HL-60 (cell line): ENCODE measurements around the gene BCAN.

Experiments
- DNase-seq, 2 experiments: peaks; one replicate each; pipeline ENCODE4 v3.0.0-alpha.2; 2010 to 2020; ENCODE audit warnings: low read depth in 1 of 2, low spot score in 1 of 2
- H3K27ac ChIP-seq: fragments of 250-450 bp; sonication (Bioruptor Pico); replicated peaks from 2 replicates; pipeline ENCODE4 v1.5.1; 2020; ENCODE audit warnings: mild to moderate bottlenecking, moderate library complexity
- H3K27me3 ChIP-seq: fragments of 250-450 bp; sonication (Bioruptor Pico); 2 replicates; pipeline ENCODE4 v1.5.1; 2021; ENCODE audit warnings: mild to moderate bottlenecking, moderate library complexity; ENCODE audit not compliant: insufficient read depth, poor library complexity, severe bottlenecking
- H3K4me3 ChIP-seq: replicated peaks from 2 replicates; pipeline ENCODE4 v1.5.1; 2011; ENCODE audit warnings: mild to moderate bottlenecking, control low read depth, low read length; ENCODE audit not compliant: insufficient read depth
- GABPA ChIP-seq: IDR thresholded peaks from 2 replicates; pipeline ENCODE4 v1.6.1; 2012; ENCODE audit warnings: low read depth
- POLR2AphosphoS5 ChIP-seq: IDR thresholded peaks from 2 replicates; pipeline ENCODE4 v1.6.1; 2012; ENCODE audit warnings: low read depth
- SPI1 ChIP-seq: IDR thresholded peaks from 2 replicates; pipeline ENCODE4 v1.6.1; 2012; ENCODE audit warnings: low read depth, mild to moderate bottlenecking, borderline replicate concordance
- TF ChIP-seq, protein P1 (sequence below): IDR thresholded peaks from 2 replicates; pipeline ENCODE4 v1.6.1; 2012; ENCODE audit warnings: low read depth; ENCODE audit not compliant: insufficient replicate concordance
- TF ChIP-seq, protein P2 (sequence below): IDR thresholded peaks from one replicate; pipeline ENCODE4 v1.5.1; 2011; ENCODE audit warnings: low read length, control low read depth, inconsistent platforms; ENCODE audit not compliant: insufficient read depth

BCAN gene

DNA sequence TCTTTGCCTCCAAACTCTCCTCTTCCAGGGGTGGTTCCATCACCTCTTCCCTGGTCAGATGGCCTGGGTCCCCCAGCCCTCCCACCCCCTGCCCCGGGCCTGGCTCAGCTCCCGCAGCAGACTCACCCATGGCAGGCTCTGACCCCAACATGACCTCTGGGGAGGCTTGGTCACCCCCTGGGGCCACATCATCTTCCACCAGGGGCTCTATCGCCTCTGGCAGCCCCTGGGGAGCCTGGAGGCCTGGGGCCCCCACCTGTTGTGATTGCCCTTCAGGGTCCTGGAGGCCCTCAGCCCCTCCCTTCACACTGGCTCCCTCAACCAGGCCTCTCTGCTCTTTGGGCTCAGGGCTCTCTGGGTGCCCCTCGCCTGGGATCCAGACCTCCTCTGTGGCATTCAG is 28.9 kb downstream of the BCAN start:
- DNase-seq = no peak
- H3K27ac ChIP-seq = no peak overlapping the region
- no peak for TF ChIP-seq GABPA
- TF ChIP-seq, protein P1, sequence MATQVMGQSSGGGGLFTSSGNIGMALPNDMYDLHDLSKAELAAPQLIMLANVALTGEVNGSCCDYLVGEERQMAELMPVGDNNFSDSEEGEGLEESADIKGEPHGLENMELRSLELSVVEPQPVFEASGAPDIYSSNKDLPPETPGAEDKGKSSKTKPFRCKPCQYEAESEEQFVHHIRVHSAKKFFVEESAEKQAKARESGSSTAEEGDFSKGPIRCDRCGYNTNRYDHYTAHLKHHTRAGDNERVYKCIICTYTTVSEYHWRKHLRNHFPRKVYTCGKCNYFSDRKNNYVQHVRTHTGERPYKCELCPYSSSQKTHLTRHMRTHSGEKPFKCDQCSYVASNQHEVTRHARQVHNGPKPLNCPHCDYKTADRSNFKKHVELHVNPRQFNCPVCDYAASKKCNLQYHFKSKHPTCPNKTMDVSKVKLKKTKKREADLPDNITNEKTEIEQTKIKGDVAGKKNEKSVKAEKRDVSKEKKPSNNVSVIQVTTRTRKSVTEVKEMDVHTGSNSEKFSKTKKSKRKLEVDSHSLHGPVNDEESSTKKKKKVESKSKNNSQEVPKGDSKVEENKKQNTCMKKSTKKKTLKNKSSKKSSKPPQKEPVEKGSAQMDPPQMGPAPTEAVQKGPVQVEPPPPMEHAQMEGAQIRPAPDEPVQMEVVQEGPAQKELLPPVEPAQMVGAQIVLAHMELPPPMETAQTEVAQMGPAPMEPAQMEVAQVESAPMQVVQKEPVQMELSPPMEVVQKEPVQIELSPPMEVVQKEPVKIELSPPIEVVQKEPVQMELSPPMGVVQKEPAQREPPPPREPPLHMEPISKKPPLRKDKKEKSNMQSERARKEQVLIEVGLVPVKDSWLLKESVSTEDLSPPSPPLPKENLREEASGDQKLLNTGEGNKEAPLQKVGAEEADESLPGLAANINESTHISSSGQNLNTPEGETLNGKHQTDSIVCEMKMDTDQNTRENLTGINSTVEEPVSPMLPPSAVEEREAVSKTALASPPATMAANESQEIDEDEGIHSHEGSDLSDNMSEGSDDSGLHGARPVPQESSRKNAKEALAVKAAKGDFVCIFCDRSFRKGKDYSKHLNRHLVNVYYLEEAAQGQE = no peak
- TF ChIP-seq SPI1 = no peak
- TF ChIP-seq, protein P2, sequence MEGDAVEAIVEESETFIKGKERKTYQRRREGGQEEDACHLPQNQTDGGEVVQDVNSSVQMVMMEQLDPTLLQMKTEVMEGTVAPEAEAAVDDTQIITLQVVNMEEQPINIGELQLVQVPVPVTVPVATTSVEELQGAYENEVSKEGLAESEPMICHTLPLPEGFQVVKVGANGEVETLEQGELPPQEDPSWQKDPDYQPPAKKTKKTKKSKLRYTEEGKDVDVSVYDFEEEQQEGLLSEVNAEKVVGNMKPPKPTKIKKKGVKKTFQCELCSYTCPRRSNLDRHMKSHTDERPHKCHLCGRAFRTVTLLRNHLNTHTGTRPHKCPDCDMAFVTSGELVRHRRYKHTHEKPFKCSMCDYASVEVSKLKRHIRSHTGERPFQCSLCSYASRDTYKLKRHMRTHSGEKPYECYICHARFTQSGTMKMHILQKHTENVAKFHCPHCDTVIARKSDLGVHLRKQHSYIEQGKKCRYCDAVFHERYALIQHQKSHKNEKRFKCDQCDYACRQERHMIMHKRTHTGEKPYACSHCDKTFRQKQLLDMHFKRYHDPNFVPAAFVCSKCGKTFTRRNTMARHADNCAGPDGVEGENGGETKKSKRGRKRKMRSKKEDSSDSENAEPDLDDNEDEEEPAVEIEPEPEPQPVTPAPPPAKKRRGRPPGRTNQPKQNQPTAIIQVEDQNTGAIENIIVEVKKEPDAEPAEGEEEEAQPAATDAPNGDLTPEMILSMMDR = no peak
- TF ChIP-seq POLR2AphosphoS5 = no peak
- H3K4me3 ChIP-seq = no peak overlapping the region
- peaks cover 44% of the 10 kb centered on the region for H3K27me3 ChIP-seq

DNA sequence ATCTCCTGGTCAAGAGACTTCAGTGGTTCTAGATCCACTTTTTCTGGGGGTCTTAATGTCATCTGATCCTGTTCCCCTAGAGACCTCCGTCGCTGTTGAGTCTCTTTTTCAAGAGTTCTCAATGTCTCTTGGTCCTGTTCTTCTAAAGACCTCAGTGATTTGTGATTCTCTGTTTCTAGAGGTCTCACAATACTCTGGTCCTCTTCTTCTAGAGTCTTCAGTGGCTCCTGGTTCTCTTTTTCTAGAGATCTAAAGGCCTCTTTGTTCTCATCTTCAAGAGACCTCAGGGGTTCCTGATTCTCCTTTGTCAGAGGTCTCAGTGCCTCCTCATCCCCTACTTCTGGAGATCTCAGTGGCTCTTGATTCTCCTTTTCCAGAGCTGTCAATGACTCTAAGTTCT is 29.9 kb downstream of the BCAN start:
- TF ChIP-seq, protein P2 = no peak
- TF ChIP-seq SPI1 (no peak), POLR2AphosphoS5 (no peak), GABPA (no peak)
- TF ChIP-seq, protein P1 = no peak
- no peak for DNase-seq
- Histone ChIP-seq H3K27ac (no peak overlapping the region), H3K4me3 (no peak overlapping the region), H3K27me3 (peaks cover 51% of the 10 kb centered on the region)

DNA sequence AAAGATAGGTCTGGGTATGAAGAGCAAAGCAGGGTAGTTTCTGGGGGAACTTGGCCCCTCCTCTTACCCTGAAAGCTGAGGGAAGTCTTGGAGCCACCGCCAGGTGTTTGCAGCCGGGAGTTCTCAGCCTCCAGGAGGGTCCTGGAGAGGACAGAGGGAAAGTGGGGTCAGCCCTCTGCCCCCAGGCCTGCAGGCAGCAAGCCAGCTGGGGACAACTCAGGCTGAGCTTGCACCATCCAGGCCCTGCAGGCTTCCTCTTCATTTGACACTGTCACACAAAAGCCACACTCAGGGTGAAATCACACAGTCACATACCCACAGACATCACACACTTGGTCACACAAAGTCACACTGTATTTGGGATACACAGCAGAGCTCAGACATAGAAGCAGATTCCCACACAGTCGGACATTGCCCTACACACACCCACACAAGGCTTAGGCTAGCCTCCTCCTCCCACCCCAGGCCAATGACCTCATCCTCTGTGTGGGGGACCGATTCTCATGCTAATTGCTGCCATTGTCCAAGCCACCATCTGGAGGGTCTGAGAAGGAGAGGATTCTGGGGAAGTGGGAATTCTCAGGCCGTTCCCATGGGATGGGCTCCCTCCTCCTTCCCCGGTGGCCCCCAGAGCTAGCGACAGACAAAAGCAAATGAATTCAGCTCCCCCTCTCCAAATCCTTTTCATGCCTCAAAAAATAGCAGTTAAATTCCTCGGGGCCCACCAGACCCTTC is 31.6 kb downstream of the BCAN start:
- no peak overlapping the region for H3K27ac ChIP-seq
- H3K4me3 ChIP-seq = no peak overlapping the region
- TF ChIP-seq, protein P1 = no peak
- TF ChIP-seq, protein P2 = no peak
- TF ChIP-seq SPI1 (no peak), POLR2AphosphoS5 (no peak), GABPA (no peak)
- peaks cover 64% of the 10 kb centered on the region for H3K27me3 ChIP-seq
- no peak for DNase-seq
